Right lobe of liver (tissue), 6 donors: ENCODE measurements around the gene NDUFC2. TPM values are rescaled to one million over a fixed set of nuclear protein-coding genes. Genes with fewer than 3 reads are reported as not detected.
"Not testable (repeated sequence)": the region's sequence is repeated elsewhere in the genome, so short reads cannot be mapped to it uniquely, and the experiment has no call there.

ENCODE experiments used
- ATAC-seq, 4 donors: fragments of 200-7000 bp; cut with Tn5 transposase; one replicate each; pipeline ENCODE4 v1.9.1; 2020; ENCODE audit warnings: mild to moderate bottlenecking in 4 of 4, moderate library complexity in 4 of 4
- DNase-seq, 3 donors: peaks; one replicate each; pipeline ENCODE4 v3.0.0-alpha.2; 2020
- H3K27ac ChIP-seq, 3 donors: fragments of 200-600 bp; one replicate each; pipeline ENCODE4 v1.8.0; 2022
- H3K27me3 ChIP-seq, 2 donors: fragments of 200-600 bp; one replicate each; pipeline ENCODE4 v1.8.0; 2022
- H3K36me3 ChIP-seq, 4 donors: fragments of 200-600 bp; sonication (generic) in 1 of 4; one replicate each; pipeline versions ENCODE4 v1.5.1 to v1.8.0; 2017 to 2022; ENCODE audit warnings: control low read depth in 1 of 4
- H3K4me1 ChIP-seq, 4 donors: fragments of 200-600 bp; sonication (generic) in 1 of 4; one replicate each; pipeline versions ENCODE4 v1.5.1 to v1.8.0; 2017 to 2022; ENCODE audit warnings: control low read depth in 1 of 4
- H3K4me3 ChIP-seq, 3 donors: fragments of 200-600 bp; one replicate each; pipeline ENCODE4 v1.8.0; 2022
- H3K9me3 ChIP-seq, 4 donors: fragments of 200-600 bp; sonication (generic) in 1 of 4; one replicate each; pipeline versions ENCODE4 v1.5.1 to v1.8.0; 2017 to 2022; ENCODE audit warnings: control low read depth in 1 of 4
- CTCF ChIP-seq, 4 donors: fragments of 200-600 bp in 3 of 4; fragments of 450-650 bp in 1 of 4; IDR thresholded peaks; one replicate each; pipeline versions ENCODE4 v1.5.1 to v1.8.0; 2016 to 2022; ENCODE audit warnings: antibody characterized with exemption in 4 of 4, mild to moderate bottlenecking in 2 of 4
- POLR2A ChIP-seq: fragments of 450-650 bp; IDR thresholded peaks from one replicate; pipeline ENCODE4 v1.6.1; 2017; ENCODE audit warnings: antibody characterized with exemption, mild to moderate bottlenecking
- WGBS: methylation state at CpG from one replicate; pipeline ENCODE4 v1.1.6; 2018; ENCODE audit warnings: low coverage, low lambda C conversion rate; ENCODE audit not compliant: insufficient coverage; ENCODE audit errors: missing lambda C conversion rate; 5-methylcytosine and 5-hydroxymethylcytosine counted together
- intact Hi-C, 2 donors: fragments of 100-400 bp; cut with DNase I; formaldehyde crosslinking; loops; one replicate each; pipeline versions ENCODE4 v1.11.2 to v1.14.1; 2022
- total RNA-seq, 6 experiments: library from RNA; depleted of rRNA in 2 of 6; stranded (reverse); fragments of >200 nt in 2 of 6; fragmentation: NEBNext Ultra II Directional in 3 of 6; extraction: Animal tissue kit (Norgen Biotek cat#: 25700) in 3 of 6; gene quantifications; one replicate each; pipeline versions ENCODE4 v1.1.0 to v1.2.4, GENCODE V29; 2016 to 2023
- donor health status: DM: no; HTN: yes; CAD: no.
- donor health status: DM: no; HTN: no; CAD: no.
- donor health status: DM: no; HTN: no; CAD: no.
- donor health status: DM: no; HTN: yes; CAD: no.
- donor health status: DM: no; HTN: yes; CAD: no.

NDUFC2 gene
- total RNA-seq, 6 experiments from 2014 or later = 105 to 265 (median 183) TPM

DNA sequence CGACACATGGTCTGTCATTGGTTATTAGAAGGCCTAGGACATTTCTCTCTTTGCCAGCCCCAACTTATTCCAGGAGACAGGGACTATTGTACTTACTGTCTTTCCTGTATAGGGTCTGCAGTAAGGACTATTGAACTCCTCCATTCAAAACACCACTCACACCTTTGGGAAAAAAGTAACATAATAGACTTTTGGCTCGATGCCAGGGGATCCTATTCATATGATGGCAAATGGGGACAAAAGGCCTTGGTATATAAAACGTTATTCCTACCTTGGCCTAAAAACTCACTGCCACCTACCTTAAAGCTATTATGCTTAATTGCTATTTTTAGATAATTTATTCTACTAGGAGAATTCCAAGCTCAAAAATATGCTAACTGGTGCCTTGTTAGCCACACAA lies 6.3 kb upstream of the NDUFC2 start:
- intact Hi-C loops = no loop called here
- ATAC-seq (no peak), DNase-seq (no peak)
- TF ChIP-seq POLR2A (no peak), CTCF (IDR thresholded peaks at IDR 0.05) (no peak)
- no peaks in the 10 kb centered on the region for H3K27me3 ChIP-seq
- no peak overlapping the region for H3K4me3 ChIP-seq
- H3K4me1 ChIP-seq = no peaks in the 10 kb centered on the region
- no peak overlapping the region for H3K27ac ChIP-seq
- no peaks in the 10 kb centered on the region for H3K9me3 ChIP-seq
- no peaks in the 10 kb centered on the region for H3K36me3 ChIP-seq
- 28% methylated on average over 3 of the region's 3 CpGs for WGBS

- H3K27ac ChIP-seq, H3K4me1 ChIP-seq, H3K27me3 ChIP-seq, H3K9me3 ChIP-seq, H3K4me3 ChIP-seq, DNase-seq, H3K36me3 ChIP-seq, ATAC-seq, intact Hi-C loops: not testable (repeated sequence)
- WGBS = 91% methylated on average over 8 of the region's 8 CpGs
These were observed 4.8 kb upstream of the NDUFC2 start for GRCh38 chr11:78084506-78084905.

- no peaks in the 10 kb centered on the region for H3K27me3 ChIP-seq
- no peak for TF ChIP-seq POLR2A
- TF ChIP-seq CTCF (IDR thresholded peaks at IDR 0.05) = no peak
- ATAC-seq (no peak), DNase-seq (no peak)
- peaks cover 0 to 9% (median 0%) of the 10 kb centered on the region in 4 donors for H3K4me1 ChIP-seq
- H3K36me3 ChIP-seq = no peaks in the 10 kb centered on the region
- no peak overlapping the region for H3K27ac ChIP-seq
- intact Hi-C loops = no loop called here
- H3K4me3 ChIP-seq = no peak overlapping the region
- H3K9me3 ChIP-seq = no peaks in the 10 kb centered on the region
- WGBS = 70% methylated on average over 1 of the region's 4 CpGs
These were observed 3.4 kb upstream of the NDUFC2 start for GRCh38 chr11:78083021-78083420.

- Histone ChIP-seq H3K9me3 (no peaks in the 10 kb centered on the region), H3K36me3 (no peaks in the 10 kb centered on the region), H3K27me3 (no peaks in the 10 kb centered on the region), H3K4me3 (no peak overlapping the region), H3K27ac (no peak overlapping the region), H3K4me1 (peaks cover 0 to 17% (median 4%) of the 10 kb centered on the region in 4 donors)
- intact Hi-C loops = no loop called here
- no peak for DNase-seq
- WGBS = 82% methylated on average over 8 of the region's 8 CpGs
- TF ChIP-seq CTCF (IDR thresholded peaks at IDR 0.05) (no peak), POLR2A (no peak)
- ATAC-seq = no peak
These were observed 2.5 kb upstream of the NDUFC2 start for GRCh38 chr11:78082146-78082545.

- H3K27ac ChIP-seq = no peak overlapping the region
- no peaks in the 10 kb centered on the region for H3K36me3 ChIP-seq
- H3K9me3 ChIP-seq = no peaks in the 10 kb centered on the region
- WGBS = 87% methylated on average over 5 of the region's 6 CpGs
- no peak overlapping the region for H3K4me3 ChIP-seq
- H3K4me1 ChIP-seq = peaks cover 0 to 23% (median 7%) of the 10 kb centered on the region in 4 donors
- H3K27me3 ChIP-seq = no peaks in the 10 kb centered on the region
- DNase-seq (no peak), ATAC-seq (no peak)
- TF ChIP-seq CTCF (IDR thresholded peaks at IDR 0.05) = no peak
- no peak for TF ChIP-seq POLR2A
- intact Hi-C loops = no loop called here
These were observed 1.9 kb upstream of the NDUFC2 start for GRCh38 chr11:78081583-78081982.
